Measurements from ENCODE around the gene BATF2.

GRCh38 chr11:65021509-65021908 is 24.7 kb upstream of the BATF2 start:
- TF ChIP-seq REST (IDR thresholded peaks at IDR 0.05; ENCODE audit: low read depth, low read length) (no peak), MXI1 (IDR thresholded peaks at IDR 0.05; ENCODE audit: low read depth, low read length) (no peak), CTCF (IDR thresholded peaks at IDR 0.05) (no peak), SIN3A (IDR thresholded peaks at IDR 0.05; ENCODE audit: borderline replicate concordance, low read depth, low read length) (no peak), EZH2phosphoT487 (IDR thresholded peaks at IDR 0.05; ENCODE audit: borderline replicate concordance, low read depth) (no peak), POLR2AphosphoS5 (IDR thresholded peaks at IDR 0.05; ENCODE audit: low read depth, low read length) (no peak), EP300 (IDR thresholded peaks at IDR 0.05; ENCODE audit: borderline replicate concordance in 1 of 2, low read depth in 1 of 2, low read length in 1 of 2) (no peak), MAX (IDR thresholded peaks at IDR 0.05; ENCODE audit: low read depth) (no peak), SMC3 (IDR thresholded peaks at IDR 0.05; ENCODE audit: low read depth, low read length) (no peak), YY1 (IDR thresholded peaks at IDR 0.05; ENCODE audit: low read depth) (no peak)
- TF ChIP-seq, protein P1, sequence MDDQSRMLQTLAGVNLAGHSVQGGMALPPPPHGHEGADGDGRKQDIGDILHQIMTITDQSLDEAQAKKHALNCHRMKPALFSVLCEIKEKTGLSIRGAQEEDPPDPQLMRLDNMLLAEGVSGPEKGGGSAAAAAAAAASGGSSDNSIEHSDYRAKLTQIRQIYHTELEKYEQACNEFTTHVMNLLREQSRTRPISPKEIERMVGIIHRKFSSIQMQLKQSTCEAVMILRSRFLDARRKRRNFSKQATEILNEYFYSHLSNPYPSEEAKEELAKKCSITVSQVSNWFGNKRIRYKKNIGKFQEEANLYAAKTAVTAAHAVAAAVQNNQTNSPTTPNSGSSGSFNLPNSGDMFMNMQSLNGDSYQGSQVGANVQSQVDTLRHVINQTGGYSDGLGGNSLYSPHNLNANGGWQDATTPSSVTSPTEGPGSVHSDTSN (IDR thresholded peaks at IDR 0.05): no peak

All from SK-N-SH (cell line).